Astrocyte (in vitro differentiated cells and primary cell): Measurements from ENCODE around the gene HOXB1.

Experiments used
- EZH2 ChIP-seq: IDR thresholded peaks from 2 replicates; pipeline ENCODE4 v1.6.1; 2012; ENCODE audit warnings: mild to moderate bottlenecking, low read length, inconsistent platforms; ENCODE audit not compliant: insufficient read depth
- TF ChIP-seq, protein P1 (sequence below): IDR thresholded peaks from 2 replicates; pipeline ENCODE4 v1.5.1; 2011; ENCODE audit warnings: low read depth, mild to moderate bottlenecking, inconsistent platforms, low read length, moderate library complexity; ENCODE audit not compliant: insufficient read depth

DNA sequence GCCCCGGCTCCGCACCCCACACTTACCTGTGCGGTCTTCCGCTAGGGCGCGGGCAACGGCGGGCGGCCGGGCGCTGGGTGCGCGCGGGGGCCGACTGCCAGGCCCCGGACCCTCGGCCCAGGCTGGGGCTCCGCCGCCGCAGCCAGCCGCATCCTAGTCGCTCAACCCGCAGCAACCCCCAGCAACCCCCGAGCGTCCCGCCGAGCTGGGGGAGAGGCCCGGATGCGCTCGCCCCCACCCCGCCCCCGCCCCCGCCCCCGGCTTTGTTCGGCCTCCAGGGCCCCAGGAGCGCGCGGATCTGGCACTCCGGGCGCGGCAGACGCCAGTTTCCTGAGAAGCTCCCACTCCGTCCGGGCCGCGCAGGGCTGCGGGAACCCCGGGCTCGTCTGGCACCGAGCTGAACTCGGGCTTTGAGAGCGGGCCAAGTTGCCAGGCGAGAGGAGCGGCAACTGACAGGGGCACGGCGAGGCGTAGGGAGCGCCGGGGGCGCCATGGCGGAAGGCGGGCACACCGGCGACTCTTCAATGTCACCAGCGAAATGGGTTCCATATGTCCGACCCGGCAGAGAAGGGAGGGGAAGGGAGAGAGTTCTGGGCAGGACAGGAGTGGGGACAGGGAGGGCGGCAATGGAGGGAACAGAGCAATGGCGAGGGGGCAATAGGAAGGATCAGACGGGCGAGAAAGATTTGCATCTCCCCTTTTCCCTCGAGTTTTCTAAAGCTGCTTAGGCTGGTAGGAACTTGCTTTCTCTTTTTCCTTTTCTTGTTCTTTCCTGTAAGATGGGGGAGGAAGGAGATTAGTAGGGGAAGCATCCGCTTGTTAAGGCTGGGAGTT lies 33.6 kb upstream of the HOXB1 start:
- TF ChIP-seq, protein P1, sequence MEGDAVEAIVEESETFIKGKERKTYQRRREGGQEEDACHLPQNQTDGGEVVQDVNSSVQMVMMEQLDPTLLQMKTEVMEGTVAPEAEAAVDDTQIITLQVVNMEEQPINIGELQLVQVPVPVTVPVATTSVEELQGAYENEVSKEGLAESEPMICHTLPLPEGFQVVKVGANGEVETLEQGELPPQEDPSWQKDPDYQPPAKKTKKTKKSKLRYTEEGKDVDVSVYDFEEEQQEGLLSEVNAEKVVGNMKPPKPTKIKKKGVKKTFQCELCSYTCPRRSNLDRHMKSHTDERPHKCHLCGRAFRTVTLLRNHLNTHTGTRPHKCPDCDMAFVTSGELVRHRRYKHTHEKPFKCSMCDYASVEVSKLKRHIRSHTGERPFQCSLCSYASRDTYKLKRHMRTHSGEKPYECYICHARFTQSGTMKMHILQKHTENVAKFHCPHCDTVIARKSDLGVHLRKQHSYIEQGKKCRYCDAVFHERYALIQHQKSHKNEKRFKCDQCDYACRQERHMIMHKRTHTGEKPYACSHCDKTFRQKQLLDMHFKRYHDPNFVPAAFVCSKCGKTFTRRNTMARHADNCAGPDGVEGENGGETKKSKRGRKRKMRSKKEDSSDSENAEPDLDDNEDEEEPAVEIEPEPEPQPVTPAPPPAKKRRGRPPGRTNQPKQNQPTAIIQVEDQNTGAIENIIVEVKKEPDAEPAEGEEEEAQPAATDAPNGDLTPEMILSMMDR: no peak
- no peak for TF ChIP-seq EZH2
